Fibroblast of gingiva (primary cell): ENCODE data around the gene LHPP.

ENCODE experiments used
- DNase-seq: peaks from one replicate; pipeline ENCODE4 v3.0.0-alpha.2; 2011; ENCODE audit warnings: low read depth

The LHPP gene

DNA sequence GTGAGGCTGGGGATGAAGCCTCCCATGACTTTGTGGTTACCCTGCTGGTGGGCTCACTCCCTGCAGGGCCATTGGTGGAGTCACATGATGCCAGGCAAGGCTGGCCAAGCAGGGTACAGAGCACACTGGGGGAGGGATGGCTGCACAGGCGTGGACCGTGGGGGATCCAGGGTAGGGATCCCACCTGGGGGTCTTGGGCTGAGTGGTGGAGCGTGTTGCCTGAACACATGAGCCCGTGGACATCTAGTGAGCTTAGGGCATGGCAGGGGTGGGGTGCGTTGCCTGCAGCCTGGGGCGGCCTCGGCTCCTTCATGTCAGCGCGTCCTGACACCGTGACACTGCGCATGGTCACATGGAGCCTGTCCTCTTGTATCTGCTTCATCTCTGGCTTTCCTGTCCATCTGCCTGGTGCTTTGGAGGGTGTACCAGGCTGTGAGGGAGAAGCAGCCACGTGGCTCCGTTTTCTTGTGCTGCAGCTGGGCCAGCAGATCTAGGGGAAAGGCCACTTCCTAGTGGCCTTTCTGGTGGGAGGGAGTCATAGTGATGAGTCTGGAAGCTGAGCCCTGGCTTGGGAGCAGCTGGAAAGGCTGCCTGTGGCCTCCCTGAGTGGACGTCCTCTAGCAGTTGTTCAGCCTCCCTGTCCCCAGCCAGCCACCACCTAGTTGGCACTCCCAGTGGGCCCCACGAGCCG is 96.2 kb downstream of the LHPP start:
- no peak for DNase-seq

DNA sequence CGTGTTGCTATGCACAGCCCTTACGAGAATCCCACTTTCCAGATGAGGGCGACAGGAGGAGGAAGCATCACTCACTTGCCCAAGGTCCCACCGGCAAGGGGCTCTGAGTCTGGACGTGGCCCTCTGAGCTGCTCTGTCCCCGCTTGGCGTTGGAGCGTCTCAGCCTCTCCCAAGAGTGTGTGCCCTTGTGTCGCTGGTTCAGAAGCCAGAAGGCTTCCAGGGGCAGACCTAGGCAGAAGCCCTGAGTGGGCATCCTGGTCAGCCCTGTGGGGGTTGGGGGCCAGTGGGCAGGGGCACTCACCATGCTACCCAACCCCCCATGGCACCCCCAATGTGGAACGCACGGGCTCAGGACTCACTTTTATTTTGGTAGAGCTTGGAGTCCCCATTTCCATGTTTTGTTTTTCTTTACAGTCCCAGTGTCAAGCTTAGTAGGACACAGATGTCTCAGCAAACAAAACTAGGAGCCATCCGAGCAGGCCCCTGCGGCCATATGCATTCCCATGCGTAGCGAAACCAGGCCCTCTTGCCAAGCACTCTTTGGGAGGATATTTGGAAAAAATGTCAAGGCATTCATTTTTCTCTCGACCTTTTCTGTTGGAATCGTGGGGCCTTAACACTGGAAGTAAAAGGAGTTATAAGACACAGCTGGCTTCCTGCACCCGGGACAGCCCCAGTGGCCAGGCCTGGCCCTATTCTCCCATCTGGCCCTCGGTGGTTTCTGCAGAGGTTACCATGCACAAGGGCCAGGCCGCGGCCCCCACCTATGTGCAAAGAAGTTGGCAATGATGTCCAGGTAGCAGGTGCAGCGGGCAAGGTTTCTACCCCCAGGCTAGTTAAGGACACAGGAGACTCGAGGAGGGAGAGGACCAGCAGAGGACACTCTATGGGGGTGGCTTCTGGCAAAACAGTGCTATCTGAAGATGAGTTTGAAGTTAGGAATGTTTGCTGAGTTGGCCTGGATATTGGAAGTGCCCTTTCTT is 97.0 kb downstream of the LHPP start:
- DNase-seq: no peak

DNA sequence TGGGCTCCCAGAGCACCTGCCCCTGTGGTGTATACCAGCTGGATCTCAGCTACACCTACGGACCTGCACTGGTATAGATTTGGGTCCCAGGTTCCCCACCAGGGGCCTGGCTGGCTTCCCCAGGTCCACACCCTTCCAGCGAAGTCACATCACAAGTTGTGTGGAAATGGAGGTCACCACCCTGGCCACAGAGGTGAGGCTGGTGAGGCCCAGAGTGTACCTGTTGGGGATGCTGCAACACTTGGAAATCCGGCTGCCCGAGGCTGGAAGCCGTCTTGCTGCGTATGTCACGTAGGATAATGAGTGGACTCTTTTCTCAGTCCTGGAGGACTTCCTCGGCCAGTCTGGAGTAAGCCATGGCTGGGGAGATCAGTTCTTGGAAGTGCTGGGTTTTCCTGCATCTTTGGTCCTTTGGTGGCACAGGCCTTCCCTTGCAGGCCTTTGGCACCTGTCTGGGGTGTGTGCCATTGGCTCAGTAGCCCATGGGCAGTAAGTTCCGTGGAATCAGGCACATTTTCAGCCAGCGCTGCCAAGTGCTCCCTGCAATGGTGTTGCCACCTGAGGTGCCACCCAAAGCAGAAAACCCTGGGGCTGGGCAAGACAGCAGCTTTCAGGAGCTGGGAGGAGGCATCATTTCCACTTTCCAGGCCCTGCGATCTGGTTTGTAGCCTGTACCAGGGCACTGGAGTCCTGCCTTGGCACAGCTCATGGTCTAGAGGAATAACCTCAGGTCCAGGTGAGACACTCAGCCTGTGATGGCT is 97.9 kb downstream of the LHPP start:
- DNase-seq: no peak

DNA sequence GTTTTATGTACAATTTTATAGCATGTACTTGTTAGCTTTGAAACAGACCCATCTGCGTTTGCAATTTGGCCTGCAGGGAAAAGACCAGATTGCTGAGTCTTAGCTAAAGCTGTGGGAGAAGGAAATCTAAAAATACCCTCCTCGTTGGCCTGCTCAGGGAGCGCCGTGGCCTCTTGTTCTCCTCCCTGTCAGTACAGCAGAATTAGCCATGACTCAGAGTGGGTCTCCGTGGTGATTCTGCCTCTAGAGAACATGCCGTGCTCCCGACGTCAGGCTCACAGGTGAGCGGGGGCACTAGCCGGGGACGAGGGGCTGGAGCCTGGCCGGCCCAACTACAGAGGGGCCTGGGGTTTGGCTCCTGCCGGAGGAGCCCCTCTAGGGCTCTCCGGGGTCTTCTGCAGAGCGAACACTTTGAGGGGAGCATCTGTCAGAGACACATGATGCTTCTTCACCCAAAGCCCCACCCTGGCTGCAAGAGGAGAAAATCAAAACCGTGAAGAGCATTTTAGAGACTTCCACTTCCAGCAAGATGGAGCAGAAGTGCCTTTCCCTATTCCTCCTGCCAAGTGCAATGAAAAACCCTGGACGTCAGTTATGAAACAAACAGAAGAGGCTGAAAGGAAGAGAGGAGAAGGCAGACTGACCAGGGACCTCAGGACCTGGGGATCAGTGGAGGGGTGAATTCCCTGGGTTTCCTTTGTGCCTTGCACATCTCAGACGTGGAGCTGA is 98.9 kb downstream of the LHPP start:
- peak; percentile 64 for DNase-seq

DNA sequence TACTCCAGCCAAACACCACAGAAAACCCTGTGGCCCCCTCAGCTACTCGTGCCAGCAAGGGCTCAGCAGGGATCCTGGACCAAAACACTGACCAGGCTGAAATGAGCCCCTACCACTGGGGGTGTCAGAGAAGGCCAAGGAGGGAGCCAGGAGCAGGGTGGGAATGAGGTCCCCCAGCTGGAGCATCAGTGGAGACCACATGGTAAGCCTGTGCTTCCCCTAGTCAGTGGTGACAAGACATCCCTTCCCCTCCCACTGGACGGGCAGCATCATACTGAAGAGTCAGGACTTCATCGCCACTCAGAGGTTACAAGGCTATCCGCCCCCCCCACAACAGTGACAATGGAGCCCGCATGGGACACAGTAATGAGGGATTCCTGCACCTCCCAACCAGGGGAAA is 99.6 kb downstream of the LHPP start:
- no peak for DNase-seq

DNA sequence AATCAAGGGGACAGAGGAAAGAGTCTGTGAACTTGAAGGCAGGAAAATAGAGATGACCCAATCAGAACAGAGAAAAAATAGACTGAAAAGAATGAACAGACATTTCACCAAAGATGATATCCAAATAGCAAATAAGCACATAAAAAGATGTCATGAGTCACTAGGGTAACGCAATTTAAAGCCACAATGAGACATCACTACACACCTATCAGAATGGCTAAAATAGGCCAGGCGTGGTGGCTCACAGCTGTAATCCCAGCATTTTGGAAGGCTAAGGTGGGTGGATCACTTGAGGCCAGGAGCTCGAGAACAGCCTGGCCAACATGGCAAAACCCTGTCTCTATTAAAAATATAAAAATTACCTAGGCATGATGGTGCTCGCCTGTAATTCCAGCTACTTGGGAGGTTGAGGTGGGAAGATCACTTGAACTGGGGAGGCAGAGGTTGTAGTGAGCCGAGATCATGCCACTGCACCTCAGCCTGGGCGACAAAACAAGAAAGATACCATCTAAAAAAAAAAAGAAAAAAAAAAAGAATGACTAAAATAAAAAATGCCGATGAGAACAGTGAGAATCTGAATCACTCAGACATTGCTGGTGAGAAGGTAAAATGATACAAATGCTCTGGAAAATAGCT is 100.9 kb downstream of the LHPP start:
- no peak for DNase-seq

DNA sequence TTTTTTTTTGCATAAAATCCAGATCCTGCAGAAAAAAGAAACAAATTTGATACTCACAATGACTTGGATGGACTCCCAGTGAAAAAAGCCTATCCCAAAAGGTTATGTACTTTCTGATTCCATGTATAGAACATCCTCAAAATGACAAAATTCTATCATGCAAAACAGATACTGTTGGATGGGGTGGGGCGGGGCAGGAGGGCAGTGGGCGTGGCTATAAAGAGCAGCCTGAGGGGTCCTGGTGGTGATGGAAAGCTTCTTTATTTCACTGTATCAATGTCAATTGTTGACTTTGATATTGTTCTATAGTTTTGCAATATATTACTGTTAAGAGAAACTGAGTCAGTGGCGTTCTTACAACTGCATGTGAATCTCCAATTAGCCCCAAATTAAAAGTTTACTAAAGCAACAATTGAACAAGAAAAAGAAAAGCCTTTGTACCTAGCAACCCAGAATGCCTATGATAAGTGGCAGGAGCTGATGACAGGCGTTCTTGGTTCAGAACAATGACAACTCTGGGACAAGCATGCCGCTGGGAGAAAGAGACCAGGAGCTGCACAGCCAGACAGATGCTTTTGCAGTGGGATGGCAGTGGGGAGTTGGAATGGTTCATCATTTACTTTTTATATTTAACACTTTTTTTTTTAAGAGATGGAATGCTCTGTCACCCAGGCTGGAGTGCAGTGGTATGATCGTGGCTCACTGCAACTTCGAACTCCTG is 101.9 kb downstream of the LHPP start:
- DNase-seq: no peak

DNA sequence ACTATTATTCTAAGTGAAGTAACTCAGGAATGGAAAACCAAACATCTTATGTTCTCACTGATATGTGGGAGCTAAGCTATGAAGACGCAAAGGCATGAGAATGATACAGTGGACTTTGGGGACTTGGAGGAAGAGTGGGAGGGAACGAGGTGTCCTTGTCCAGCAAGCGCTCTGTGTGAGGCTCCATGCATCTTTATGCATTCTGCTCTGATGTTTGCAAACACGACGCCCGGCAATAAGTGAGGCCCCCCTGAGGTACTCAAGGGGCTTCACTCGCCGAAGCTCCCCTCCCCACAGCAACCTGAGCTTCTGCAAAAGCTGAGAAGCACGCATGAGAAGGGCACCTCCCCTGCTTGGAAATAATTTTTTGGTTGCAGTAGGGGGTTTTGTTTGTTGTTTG is 103.3 kb downstream of the LHPP start:
- no peak for DNase-seq

DNA sequence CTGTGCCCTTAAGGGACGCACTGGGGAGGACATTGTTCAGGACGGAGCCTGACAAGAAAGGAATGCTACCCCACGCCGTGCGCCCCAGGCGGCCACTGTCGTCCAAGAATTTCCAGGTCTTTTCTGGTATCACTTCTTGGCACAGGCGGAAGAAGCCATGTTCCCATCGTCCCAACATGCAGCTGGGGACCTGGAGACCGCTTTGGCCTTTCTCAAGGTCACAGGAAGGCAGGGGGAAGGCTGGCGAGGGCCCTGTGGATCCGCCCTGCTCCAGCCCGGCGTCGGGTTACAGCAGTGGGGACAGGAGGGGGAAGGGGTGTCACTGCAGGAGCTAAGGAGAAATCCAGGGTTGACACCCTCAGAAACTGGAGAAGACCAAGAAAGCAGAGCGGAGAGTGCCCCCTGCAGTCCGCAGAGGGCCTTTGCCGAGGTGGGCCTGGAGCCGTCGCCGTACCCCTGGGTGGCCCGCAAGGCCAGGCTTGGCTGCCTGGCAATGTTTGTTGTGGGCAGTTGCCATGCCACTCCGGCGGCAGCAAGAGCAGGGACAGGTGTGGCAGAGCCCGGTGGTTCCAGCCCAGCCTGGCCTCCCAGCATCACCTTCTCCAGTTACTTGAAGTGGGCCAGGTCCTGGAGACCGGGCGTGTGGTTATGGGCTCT is 104.1 kb downstream of the LHPP start:
- DNase-seq: no peak

DNA sequence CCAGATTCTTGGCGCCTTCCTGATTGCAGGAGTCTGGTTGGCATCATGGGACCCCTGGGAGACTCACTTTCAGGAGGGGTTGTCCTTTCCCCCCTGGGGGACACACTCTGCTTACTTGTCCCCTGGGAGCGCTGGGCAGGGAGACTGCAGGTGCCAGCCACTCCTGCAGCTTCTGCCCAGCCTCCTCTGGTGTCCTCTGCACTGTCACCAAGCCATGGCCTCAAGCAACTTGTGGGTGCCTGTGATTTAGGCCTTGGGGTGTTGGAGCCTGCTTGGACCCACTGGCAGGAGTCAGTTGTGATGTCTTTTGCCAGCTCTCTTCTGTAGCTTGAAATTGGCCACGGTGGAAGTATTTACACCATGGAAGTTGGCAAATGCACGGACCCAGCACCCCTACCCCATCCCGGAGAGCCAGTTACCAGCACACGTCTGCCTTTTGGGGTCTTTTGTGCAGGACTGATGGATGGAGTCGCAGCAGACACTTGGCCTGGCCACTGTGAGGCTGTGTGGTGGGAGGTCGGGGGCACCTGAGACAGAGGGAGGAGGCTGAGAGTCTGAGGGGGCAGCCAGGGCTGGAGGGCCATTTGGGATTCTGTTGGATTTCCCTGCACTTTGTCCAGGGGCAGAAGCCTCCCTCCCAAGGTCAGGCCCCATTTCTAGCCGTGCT is 104.7 kb downstream of the LHPP start:
- no peak for DNase-seq

DNA sequence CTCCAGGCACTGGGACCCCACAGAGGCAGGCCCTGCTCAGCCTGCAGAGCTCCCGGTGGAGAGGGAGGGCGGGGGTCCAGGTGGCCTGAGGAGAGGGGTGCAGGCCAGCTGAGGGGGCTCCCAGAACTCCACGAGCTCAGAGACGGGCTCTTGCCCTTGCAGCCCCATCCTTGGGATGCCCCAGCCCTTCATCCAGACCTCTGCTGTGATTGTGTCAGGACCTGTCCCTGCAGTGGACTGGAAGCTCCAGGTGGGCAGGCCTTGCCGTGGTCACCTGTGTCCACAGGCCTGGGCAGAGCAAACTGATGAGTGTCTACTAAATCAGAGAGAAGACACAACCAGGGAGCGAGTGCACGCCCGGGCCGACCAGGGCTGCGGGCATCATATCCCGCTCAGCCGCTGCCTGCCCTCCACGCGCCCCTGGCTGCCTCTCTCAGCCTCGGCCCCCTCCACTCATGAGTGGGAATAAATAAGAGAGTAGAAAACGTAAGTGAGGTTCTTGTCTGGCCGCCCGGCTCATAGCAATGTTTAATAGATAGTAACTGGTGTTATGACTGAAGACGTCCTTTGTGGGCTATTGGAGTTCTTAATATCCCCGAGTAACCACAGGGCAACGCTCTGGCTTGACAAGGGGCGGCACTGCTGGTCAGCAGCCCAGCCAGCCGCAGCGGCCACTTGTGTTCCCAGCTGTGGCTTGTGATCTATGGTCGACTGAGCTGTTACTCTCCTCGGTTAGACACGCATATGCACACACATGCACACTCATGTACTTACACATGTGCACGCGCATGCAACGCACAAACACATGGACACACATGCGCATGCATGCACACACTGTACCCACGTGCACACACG is 105.6 kb downstream of the LHPP start:
- DNase-seq: no peak

DNA sequence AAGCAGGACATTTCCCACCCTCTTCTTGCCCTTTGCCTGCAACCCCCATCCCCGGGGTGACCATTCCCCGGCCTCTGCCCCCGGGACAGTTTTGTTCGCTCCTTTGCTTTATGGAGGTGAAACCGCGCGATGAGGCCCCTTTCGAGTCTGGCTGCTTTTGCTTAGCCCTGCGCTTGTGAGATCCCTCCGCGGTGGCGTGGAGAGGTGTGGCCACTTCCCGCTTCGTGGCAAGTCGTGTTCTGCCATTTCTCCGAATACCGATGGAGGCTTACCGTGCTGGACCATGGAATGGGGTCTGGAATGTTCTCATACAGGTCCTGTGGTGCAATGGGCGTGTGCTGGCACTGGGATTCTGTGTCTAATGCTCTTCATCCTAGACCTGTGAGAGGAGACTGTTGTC is 106.7 kb downstream of the LHPP start:
- no peak for DNase-seq

DNA sequence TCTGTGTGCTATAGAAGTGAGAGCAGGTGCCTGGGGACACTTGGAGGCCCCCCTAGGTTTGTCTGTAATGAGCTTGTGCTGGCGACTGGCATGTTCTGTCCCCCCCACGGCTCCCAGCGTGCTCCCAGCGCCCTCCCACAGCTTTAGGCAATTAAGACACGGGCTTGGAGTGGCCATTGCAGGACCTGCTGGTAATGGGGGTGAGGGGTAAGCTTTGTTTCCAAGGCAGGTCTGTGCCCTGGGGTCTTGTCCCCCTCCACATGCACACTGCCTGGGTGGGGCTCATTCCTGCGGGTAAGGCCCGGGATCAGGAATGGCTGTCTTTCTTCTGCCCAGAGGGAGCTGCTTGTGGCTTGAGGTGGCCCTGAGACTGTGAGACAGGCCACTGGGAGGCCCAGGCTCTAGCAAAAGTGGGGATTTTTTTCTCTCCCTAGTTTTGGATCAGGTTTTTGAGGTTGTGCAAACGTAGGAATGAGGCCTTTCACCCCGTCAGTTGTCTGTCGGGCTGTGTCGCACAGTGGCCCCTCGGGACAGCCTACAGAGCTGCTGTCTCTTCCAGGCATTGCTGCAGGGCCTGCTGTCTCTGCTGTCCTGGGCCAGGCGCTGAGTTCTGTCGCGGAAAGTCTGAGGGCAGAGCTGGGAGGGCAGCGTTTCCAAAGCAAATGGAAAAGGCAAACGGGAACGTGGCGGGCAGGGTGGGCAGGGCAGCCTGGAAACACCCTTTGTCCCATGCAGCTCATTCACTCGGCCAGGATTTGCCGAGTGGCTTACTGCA is 107.4 kb downstream of the LHPP start:
- no peak for DNase-seq

DNA sequence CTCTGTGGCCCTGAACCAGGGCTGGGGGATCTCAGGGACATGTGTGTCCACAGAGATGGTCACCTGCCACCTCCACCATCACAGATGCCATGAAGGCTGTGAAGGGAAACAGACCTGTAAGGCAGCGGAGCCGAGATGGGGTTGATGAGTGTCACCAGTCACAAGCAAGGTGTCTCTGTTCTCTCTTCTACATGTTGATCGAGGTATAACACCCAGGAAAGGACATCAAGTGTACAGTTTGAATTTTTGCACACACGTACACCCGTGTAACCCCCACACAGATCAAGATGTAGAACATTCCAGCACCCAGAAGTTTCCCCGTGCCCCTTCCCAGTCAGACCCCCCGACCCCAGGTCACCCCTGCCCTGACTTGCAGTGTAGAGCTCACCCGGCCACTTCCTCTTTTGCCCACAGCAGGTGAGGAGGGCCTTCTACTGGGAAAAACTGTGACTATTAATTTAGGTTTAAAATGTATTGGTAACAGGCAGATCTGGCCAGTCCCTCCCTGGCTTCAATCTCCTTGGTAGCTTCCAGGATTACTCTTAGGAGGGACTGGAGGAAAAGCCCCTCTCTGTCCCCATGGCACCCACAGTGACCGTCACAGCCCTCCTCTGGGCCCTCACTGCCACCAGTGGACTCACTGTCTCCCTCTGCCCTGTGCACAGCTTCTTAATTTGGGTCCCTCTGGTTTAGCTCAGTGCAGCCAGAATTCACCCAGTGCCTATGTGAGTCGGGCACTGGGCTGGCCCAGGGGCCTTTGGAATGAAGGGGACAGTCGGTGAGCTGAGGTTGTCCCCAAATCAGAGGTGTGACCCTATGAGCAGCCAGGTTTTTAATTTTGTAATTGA is 108.2 kb downstream of the LHPP start:
- DNase-seq: no peak

DNA sequence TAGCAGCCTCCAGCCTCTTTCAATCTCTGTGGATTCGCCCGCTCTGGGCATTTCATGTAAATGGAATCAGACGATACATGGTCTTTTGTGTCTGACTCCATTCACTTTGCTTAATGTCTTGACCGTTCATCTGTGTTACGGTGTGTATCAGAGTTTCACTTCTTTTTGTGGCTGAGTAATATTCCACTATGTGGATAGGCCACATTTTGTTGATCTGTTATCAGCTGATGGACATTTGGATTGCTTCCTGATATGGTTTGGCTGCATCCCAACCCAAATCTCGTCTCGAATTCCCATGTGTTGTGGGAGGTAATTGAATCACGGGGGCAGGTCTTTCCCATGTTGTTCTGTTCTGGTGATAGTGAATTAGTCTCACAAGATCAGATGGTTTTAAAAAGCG is 109.0 kb downstream of the LHPP start:
- DNase-seq: no peak

DNA sequence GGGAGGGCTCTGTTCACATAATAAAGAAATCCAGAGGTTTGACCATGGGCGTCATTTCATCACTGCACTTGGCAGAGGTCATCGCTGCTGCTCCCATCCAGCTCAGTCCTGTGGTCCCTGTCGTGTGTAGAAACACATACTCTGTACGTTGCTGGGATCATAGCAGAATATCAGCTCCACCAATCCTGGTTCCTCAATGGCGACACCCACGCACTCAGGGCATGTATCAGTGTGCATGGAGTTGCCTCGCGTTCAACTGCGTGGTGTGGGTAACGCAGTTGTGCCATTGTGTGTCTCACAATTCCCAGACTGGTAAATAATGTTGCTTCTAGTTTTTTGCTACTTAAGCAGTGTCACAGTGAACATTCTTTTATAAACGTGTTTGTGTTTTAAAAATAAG is 111.1 kb downstream of the LHPP start:
- DNase-seq: no peak
